Smooth muscle cell (in vitro differentiated cells): ENCODE data around the gene RPL19. TPM values are rescaled to one million over a fixed set of nuclear protein-coding genes. Genes with fewer than 3 reads are reported as not detected.

Experiments
- DNase-seq: peaks from one replicate; lab custom pipeline; 2025; ENCODE audit not compliant: unreplicated experiment; lab: John Stamatoyannopoulos, UW
- H2AFZ ChIP-seq: fragments of 200-600 bp; sonication (generic); 2 replicates; pipeline ENCODE4 v1.6.0; 2016; ENCODE audit warnings: antibody characterized with exemption, low read depth, mild to moderate bottlenecking
- H3F3A ChIP-seq: fragments of 200-600 bp; sonication (generic); 2 replicates; pipeline ENCODE4 v1.6.0; 2017; ENCODE audit warnings: antibody characterized with exemption, low read depth
- H3K27ac ChIP-seq: fragments of 200-600 bp; sonication (generic); 2 replicates; pipeline ENCODE4 v1.5.1; 2016; ENCODE audit warnings: low read depth, mild to moderate bottlenecking
- H3K27me3 ChIP-seq: fragments of 200-600 bp; sonication (generic); 2 replicates; pipeline ENCODE4 v1.6.1; 2016; ENCODE audit warnings: low read depth, mild to moderate bottlenecking
- H3K36me3 ChIP-seq: fragments of 200-600 bp; sonication (generic); 2 replicates; pipeline ENCODE4 v1.5.1; 2016; ENCODE audit warnings: low read depth
- H3K4me1 ChIP-seq: fragments of 200-600 bp; sonication (generic); 2 replicates; pipeline ENCODE4 v1.5.1; 2016; ENCODE audit warnings: low read depth
- H3K4me2 ChIP-seq: fragments of 200-600 bp; sonication (generic); 2 replicates; pipeline ENCODE4 v1.6.0; 2016; ENCODE audit warnings: mild to moderate bottlenecking
- H3K4me3 ChIP-seq: fragments of 200-600 bp; sonication (generic); 2 replicates; pipeline ENCODE4 v1.5.1; 2016; ENCODE audit warnings: mild to moderate bottlenecking
- H3K79me2 ChIP-seq: fragments of 200-600 bp; sonication (generic); 2 replicates; pipeline ENCODE4 v1.6.0; 2016; ENCODE audit warnings: low read depth, mild to moderate bottlenecking
- H3K9ac ChIP-seq: fragments of 200-600 bp; sonication (generic); 2 replicates; pipeline ENCODE4 v1.6.0; 2016; ENCODE audit warnings: low read depth
- H3K9me3 ChIP-seq: fragments of 200-600 bp; sonication (generic); replicated peaks from 2 replicates; pipeline ENCODE4 v1.5.1; 2016; ENCODE audit warnings: low read depth
- H4K20me1 ChIP-seq: fragments of 200-600 bp; sonication (generic); 2 replicates; pipeline ENCODE4 v1.6.0; 2016; ENCODE audit warnings: low read depth
- WGBS: methylation state at CpG from one replicate; pipeline ENCODE4 v1.1.7; 2016; ENCODE audit warnings: low lambda C conversion rate; 5-methylcytosine and 5-hydroxymethylcytosine counted together
- polyA plus RNA-seq: library from polyadenylated mRNA; unstranded; fragments of >200 nt; fragmentation: Nextera tagmentation; extraction: Ambion mirVana; gene quantifications from 2 replicates; pipeline ENCODE4 v1.2.1, GENCODE V29; 2016
- total RNA-seq: library from RNA; depleted of rRNA; stranded (reverse); fragments of >200 nt; gene quantifications from 2 replicates; pipeline ENCODE4 v1.2.3, GENCODE V29; 2014
- TF ChIP-seq, protein P1 (sequence below): fragments of 200-600 bp; sonication (generic); IDR thresholded peaks from 2 replicates; pipeline ENCODE4 v1.5.1; 2017; ENCODE audit warnings: borderline replicate concordance, mild to moderate bottlenecking, antibody characterized with exemption; ENCODE audit not compliant: insufficient read depth, poor library complexity, severe bottlenecking

The RPL19 gene
- total and polyA plus RNA-seq, 2 experiments from 2014 or later = 818 to 2,675 TPM

DNA sequence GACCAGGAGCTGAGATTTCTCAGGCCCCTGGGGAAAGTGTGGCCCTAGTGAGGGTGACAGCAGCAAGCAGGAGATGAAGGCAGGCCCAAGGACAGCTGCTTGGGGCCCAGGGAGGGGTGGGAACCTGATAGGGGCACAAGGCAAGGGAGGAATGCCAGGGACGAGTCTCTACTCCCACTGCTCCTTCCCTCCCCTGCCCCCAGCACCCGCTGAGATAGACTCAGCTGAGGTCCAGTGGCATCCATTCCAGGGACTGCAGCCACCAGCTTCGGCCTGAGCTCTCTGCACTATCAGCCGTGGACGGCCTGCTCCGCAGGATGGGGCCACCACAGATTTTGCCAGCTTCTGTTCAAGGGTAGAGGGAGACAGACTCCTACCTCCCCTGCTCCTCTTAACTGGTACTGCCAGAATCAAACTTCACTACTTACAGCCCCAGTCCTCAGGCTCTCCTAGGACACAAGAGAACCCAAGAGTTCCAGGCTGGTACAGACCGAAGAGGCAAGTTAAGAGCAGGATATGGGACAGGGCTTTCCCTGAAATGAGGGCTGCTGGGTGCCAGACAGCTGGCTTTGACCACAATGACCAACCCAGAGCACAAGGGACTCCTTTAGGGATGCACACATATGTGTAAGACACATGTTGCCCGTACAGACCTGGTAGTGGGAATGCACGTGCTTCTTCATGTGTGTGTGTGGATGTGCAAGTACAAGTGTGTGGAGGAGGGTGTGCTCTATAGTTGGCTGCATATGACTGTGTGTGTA lies 8.2 kb upstream of the RPL19 start:
- Histone ChIP-seq H3K9me3 (no peaks in the 10 kb centered on the region), H3K27ac (no peak overlapping the region), H3K79me2 (peaks cover 16% of the 10 kb centered on the region), H3K4me3 (no peak overlapping the region), H4K20me1 (peaks cover 18% of the 10 kb centered on the region), H3K4me2 (no peak overlapping the region), H3F3A (peaks cover 3% of the 10 kb centered on the region), H2AFZ (no peak overlapping the region), H3K36me3 (no peaks in the 10 kb centered on the region), H3K9ac (no peak overlapping the region), H3K27me3 (no peaks in the 10 kb centered on the region), H3K4me1 (peaks cover 17% of the 10 kb centered on the region)
- DNase-seq = no peak
- TF ChIP-seq, protein P1, sequence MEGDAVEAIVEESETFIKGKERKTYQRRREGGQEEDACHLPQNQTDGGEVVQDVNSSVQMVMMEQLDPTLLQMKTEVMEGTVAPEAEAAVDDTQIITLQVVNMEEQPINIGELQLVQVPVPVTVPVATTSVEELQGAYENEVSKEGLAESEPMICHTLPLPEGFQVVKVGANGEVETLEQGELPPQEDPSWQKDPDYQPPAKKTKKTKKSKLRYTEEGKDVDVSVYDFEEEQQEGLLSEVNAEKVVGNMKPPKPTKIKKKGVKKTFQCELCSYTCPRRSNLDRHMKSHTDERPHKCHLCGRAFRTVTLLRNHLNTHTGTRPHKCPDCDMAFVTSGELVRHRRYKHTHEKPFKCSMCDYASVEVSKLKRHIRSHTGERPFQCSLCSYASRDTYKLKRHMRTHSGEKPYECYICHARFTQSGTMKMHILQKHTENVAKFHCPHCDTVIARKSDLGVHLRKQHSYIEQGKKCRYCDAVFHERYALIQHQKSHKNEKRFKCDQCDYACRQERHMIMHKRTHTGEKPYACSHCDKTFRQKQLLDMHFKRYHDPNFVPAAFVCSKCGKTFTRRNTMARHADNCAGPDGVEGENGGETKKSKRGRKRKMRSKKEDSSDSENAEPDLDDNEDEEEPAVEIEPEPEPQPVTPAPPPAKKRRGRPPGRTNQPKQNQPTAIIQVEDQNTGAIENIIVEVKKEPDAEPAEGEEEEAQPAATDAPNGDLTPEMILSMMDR = no peak
- WGBS = 97% methylated on average over 9 of the region's 9 CpGs

- Histone ChIP-seq H3F3A (peaks cover 3% of the 10 kb centered on the region), H3K27me3 (no peaks in the 10 kb centered on the region), H3K36me3 (no peaks in the 10 kb centered on the region), H2AFZ (no peak overlapping the region), H3K4me2 (no peak overlapping the region), H3K79me2 (peaks cover 19% of the 10 kb centered on the region), H3K9me3 (no peaks in the 10 kb centered on the region), H3K27ac (no peak overlapping the region), H3K9ac (no peak overlapping the region), H3K4me1 (peaks cover 19% of the 10 kb centered on the region), H3K4me3 (no peak overlapping the region), H4K20me1 (peaks cover 18% of the 10 kb centered on the region)
- no peak for DNase-seq
- 99% methylated on average over 11 of the region's 16 CpGs for WGBS
- TF ChIP-seq, protein P1 = no peak
Observed at GRCh38 chr17:39192901-39193300, 7.2 kb upstream of the RPL19 start.

- H3K36me3 ChIP-seq = no peaks in the 10 kb centered on the region
- H2AFZ ChIP-seq = no peak overlapping the region
- H3K4me1 ChIP-seq = peaks cover 23% of the 10 kb centered on the region
- 87% methylated on average over 10 of the region's 10 CpGs for WGBS
- no peaks in the 10 kb centered on the region for H3K9me3 ChIP-seq
- no peak overlapping the region for H3K4me3 ChIP-seq
- no peak for DNase-seq
- H4K20me1 ChIP-seq = peaks cover 18% of the 10 kb centered on the region
- H3K27ac ChIP-seq = no peak overlapping the region
- TF ChIP-seq, protein P1 = no peak
- H3F3A ChIP-seq = peaks cover 3% of the 10 kb centered on the region
- no peaks in the 10 kb centered on the region for H3K27me3 ChIP-seq
- H3K9ac ChIP-seq = no peak overlapping the region
- peaks cover 19% of the 10 kb centered on the region for H3K79me2 ChIP-seq
- H3K4me2 ChIP-seq = no peak overlapping the region
Observed at GRCh38 chr17:39193346-39193745, 6.7 kb upstream of the RPL19 start.
